HepG2 (cell line): ENCODE results near the gene SQSTM1. TPM values are rescaled to one million over a fixed set of nuclear protein-coding genes. Genes with fewer than 3 reads are reported as not detected.

Experiments used
- AGO1 ChIP-seq: fragments of 200-400 bp; formaldehyde crosslinking; IDR thresholded peaks from 2 replicates; pipeline ENCODE4 v1.6.1; 2017; ENCODE audit warnings: mild to moderate bottlenecking, low read depth, low read length, moderate library complexity; ENCODE audit not compliant: poor library complexity, severe bottlenecking
- AKNA ChIP-seq: sonication (generic); formaldehyde crosslinking; IDR thresholded peaks from 2 replicates; pipeline ENCODE4 v1.4.0; 2020; ENCODE audit warnings: missing genetic modification reagents, borderline replicate concordance
- CREM ChIP-seq, 2 experiments: sonication (generic) in 1 of 2; formaldehyde crosslinking in 1 of 2; IDR thresholded peaks; 2 replicates each; pipeline versions ENCODE4 v1.4.0 to v1.6.1; 2016 to 2020; ENCODE audit warnings: antibody characterized with exemption in 1 of 2, mild to moderate bottlenecking in 1 of 2, missing genetic modification reagents in 1 of 2
- DBP ChIP-seq: sonication (generic); formaldehyde crosslinking; IDR thresholded peaks from 2 replicates; pipeline ENCODE4 v1.4.0; 2020; ENCODE audit warnings: missing genetic modification reagents; ENCODE audit errors: not compliant biosample characterization
- GMEB1 ChIP-seq: sonication (generic); formaldehyde crosslinking; IDR thresholded peaks from 2 replicates; pipeline ENCODE4 v1.5.1; 2020; ENCODE audit warnings: missing genetic modification reagents, mild to moderate bottlenecking, borderline replicate concordance
- HOXA3 ChIP-seq: sonication (generic); formaldehyde crosslinking; IDR thresholded peaks from 2 replicates; pipeline ENCODE4 v1.5.0; 2020; ENCODE audit warnings: missing genetic modification reagents
- KLF12 ChIP-seq: sonication (generic); formaldehyde crosslinking; IDR thresholded peaks from 2 replicates; pipeline ENCODE4 v1.4.0; 2020; ENCODE audit warnings: missing genetic modification reagents, borderline replicate concordance
- NR1H2 ChIP-seq: sonication (generic); formaldehyde crosslinking; IDR thresholded peaks from 2 replicates; pipeline ENCODE4 v1.8.1; 2022; ENCODE audit warnings: low read depth, missing genetic modification reagents, borderline replicate concordance
- POLR2G ChIP-seq: fragments of 200-400 bp; formaldehyde crosslinking; IDR thresholded peaks from 2 replicates; pipeline ENCODE4 v1.6.1; 2018; ENCODE audit warnings: mild to moderate bottlenecking, low read depth, low read length, moderate library complexity
- RFX1 ChIP-seq: fragments of 450-650 bp; IDR thresholded peaks from 2 replicates; pipeline ENCODE4 v1.6.1; 2017
- ZBTB42 ChIP-seq: sonication (generic); formaldehyde crosslinking; IDR thresholded peaks from 2 replicates; pipeline ENCODE4 v1.5.0; 2020; ENCODE audit warnings: mild to moderate bottlenecking, missing genetic modification reagents
- ZC3H13 ChIP-seq: sonication (generic); formaldehyde crosslinking; IDR thresholded peaks from 2 replicates; pipeline ENCODE4 v1.8.1; 2023; ENCODE audit warnings: mild to moderate bottlenecking, missing genetic modification reagents, moderate library complexity
- ZNF446 ChIP-seq: sonication (generic); formaldehyde crosslinking; IDR thresholded peaks from 2 replicates; pipeline ENCODE4 v1.5.0; 2020; ENCODE audit warnings: mild to moderate bottlenecking, missing genetic modification reagents
- ZNF878 ChIP-seq: sonication (generic); formaldehyde crosslinking; IDR thresholded peaks from 2 replicates; pipeline ENCODE4 v1.8.1; 2023; ENCODE audit warnings: mild to moderate bottlenecking, missing genetic modification reagents, moderate library complexity
- polyA plus RNA-seq, 8 experiments: library from polyadenylated mRNA; depleted of rRNA in 3 of 8; stranded (reverse) in 7 of 8; unstranded in 1 of 8; fragments of >200 nt; fragmentation: Illumina TruSeq in 4 of 8; extraction: Trizol in 4 of 8; gene quantifications; 2 replicates each; pipeline versions ENCODE4 v1.2.1 to v1.2.3, GENCODE V29; 2011 to 2016; ENCODE audit warnings: low read depth in 4 of 8, missing spikeins in 1 of 8, mixed read lengths in 1 of 8; ENCODE audit not compliant: insufficient read depth in 1 of 8
- total RNA-seq, 5 experiments: library from RNA; depleted of rRNA; stranded (reverse); fragments of >200 nt; fragmentation: Illumina TruSeq; extraction: Trizol; gene quantifications; 2 replicates each; pipeline ENCODE4 v1.2.3, GENCODE V29; 2016; ENCODE audit warnings: low read depth in 1 of 5
- TF ChIP-seq, protein P1 (sequence below): sonication (generic); formaldehyde crosslinking; IDR thresholded peaks from 2 replicates; pipeline ENCODE4 v1.9.0; 2022; ENCODE audit warnings: missing genetic modification reagents, mild to moderate bottlenecking, borderline replicate concordance
- TF ChIP-seq, protein P2 (sequence below): sonication (generic); formaldehyde crosslinking; IDR thresholded peaks from 2 replicates; pipeline ENCODE4 v1.5.0; 2020; ENCODE audit warnings: missing genetic modification reagents

Gene SQSTM1
- total and polyA plus RNA-seq, 2 of the 13 experiments (the other 11 are each of a cell fraction or from before 2014, with no cell fraction given) = 90.9 to 160 TPM

GRCh38 chr5:179801304-179802206 lies 19.1 kb upstream of the SQSTM1 start (continued):
- TF ChIP-seq ZNF446 (CRISPR knock-in tag) (no peak), HOXA3 (CRISPR knock-in tag) (peak; percentile 65; the same call in 1 of the 2 replicates), ZC3H13 (CRISPR knock-in tag) (peak; percentile 35; the same call in 1 of the 2 replicates), KLF12 (no peak), GMEB1 (CRISPR knock-in tag) (no peak), AKNA (CRISPR knock-in tag) (no peak), CREM (IDR thresholded peaks at IDR 0.05) (no peak), CREM (CRISPR knock-in tag; IDR thresholded peaks at IDR 0.05) (no peak), NR1H2 (CRISPR knock-in tag) (no peak), POLR2G (peak; percentile 47), RFX1 (no peak), DBP (CRISPR knock-in tag) (no peak), ZBTB42 (CRISPR knock-in tag) (0 out of 2 replicates have a peak, but pooled peaks have one; percentile 60), ZNF878 (CRISPR knock-in tag) (no peak), AGO1 (peak; percentile 9)
- TF ChIP-seq, protein P1, sequence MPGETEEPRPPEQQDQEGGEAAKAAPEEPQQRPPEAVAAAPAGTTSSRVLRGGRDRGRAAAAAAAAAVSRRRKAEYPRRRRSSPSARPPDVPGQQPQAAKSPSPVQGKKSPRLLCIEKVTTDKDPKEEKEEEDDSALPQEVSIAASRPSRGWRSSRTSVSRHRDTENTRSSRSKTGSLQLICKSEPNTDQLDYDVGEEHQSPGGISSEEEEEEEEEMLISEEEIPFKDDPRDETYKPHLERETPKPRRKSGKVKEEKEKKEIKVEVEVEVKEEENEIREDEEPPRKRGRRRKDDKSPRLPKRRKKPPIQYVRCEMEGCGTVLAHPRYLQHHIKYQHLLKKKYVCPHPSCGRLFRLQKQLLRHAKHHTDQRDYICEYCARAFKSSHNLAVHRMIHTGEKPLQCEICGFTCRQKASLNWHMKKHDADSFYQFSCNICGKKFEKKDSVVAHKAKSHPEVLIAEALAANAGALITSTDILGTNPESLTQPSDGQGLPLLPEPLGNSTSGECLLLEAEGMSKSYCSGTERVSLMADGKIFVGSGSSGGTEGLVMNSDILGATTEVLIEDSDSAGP (CRISPR knock-in tag) = no peak
- TF ChIP-seq, protein P2, sequence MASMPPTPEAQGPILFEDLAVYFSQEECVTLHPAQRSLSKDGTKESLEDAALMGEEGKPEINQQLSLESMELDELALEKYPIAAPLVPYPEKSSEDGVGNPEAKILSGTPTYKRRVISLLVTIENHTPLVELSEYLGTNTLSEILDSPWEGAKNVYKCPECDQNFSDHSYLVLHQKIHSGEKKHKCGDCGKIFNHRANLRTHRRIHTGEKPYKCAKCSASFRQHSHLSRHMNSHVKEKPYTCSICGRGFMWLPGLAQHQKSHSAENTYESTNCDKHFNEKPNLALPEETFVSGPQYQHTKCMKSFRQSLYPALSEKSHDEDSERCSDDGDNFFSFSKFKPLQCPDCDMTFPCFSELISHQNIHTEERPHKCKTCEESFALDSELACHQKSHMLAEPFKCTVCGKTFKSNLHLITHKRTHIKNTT (CRISPR knock-in tag) = no peak
